ENCODE measurements around the gene ADGRE2. TPM values are rescaled to one million over a fixed set of nuclear protein-coding genes. Genes with fewer than 3 reads are reported as not detected.
A peak's percentile ranks its signal among the peaks of the same experiment; 100 is the strongest.

The ADGRE2 gene
- total and polyA plus RNA-seq, 2 donors (not counting 1 experiment from before 2014, with no cell fraction given): under 0.01 to 0.07 TPM

DNA sequence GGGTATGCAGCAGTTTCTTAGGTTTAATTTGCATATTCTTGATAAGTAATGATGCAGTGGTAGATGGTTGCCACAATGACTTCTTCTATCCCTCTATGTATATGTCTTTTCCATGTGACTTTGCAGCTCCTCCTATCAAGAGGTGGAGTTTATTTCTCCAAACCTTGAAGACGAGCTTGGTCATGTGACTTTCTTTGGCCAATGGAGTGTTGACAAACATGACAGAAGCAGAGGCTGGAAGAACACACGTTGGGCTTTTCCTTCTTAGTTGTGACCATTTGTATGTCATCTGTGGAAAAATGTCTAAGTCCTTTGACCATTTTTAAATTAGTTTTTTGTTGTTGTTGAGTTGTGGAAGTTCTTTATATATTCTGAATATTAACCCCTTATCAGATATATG, 56.2 kb downstream of the ADGRE2 start:
- no peaks in the 10 kb centered on the region for H3K79me2 ChIP-seq (ENCODE audit: control insufficient read depth, insufficient read depth, low read length)
- peaks cover 12% of the 10 kb centered on the region for H3K9me3 ChIP-seq (ENCODE audit: control insufficient read depth, insufficient read depth, low read depth, low read length)
- no peak overlapping the region for H3K27ac ChIP-seq (ENCODE audit: insufficient read depth, low read length)
- no peaks in the 10 kb centered on the region for H4K20me1 ChIP-seq (ENCODE audit: control insufficient read depth, extremely low read depth, insufficient read depth, low read length)
- H3K36me3 ChIP-seq (ENCODE audit: control insufficient read depth, insufficient read depth, low read length): peaks cover 2% of the 10 kb centered on the region
- H2AFZ ChIP-seq (ENCODE audit: low read length): no peak overlapping the region
- no peak overlapping the region for H3K4me2 ChIP-seq (ENCODE audit: extremely low read depth, insufficient read depth, low read length)
- H3K4me3 ChIP-seq (replicated peaks in 1 of 4; ENCODE audit: control extremely low read depth in 1 of 4, insufficient read depth in 1 of 4, low read depth in 3 of 4, low read length in 4 of 4): no peak overlapping the region
- TF ChIP-seq EZH2 (IDR thresholded peaks at IDR 0.05; ENCODE audit: low read length, missing control alignments): no peak
- TF ChIP-seq, protein P1, sequence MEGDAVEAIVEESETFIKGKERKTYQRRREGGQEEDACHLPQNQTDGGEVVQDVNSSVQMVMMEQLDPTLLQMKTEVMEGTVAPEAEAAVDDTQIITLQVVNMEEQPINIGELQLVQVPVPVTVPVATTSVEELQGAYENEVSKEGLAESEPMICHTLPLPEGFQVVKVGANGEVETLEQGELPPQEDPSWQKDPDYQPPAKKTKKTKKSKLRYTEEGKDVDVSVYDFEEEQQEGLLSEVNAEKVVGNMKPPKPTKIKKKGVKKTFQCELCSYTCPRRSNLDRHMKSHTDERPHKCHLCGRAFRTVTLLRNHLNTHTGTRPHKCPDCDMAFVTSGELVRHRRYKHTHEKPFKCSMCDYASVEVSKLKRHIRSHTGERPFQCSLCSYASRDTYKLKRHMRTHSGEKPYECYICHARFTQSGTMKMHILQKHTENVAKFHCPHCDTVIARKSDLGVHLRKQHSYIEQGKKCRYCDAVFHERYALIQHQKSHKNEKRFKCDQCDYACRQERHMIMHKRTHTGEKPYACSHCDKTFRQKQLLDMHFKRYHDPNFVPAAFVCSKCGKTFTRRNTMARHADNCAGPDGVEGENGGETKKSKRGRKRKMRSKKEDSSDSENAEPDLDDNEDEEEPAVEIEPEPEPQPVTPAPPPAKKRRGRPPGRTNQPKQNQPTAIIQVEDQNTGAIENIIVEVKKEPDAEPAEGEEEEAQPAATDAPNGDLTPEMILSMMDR (conservative IDR thresholded peaks at IDR 0.05 in 1 of 2, IDR thresholded peaks at IDR 0.05 in 1 of 2; ENCODE audit: low read depth in 1 of 2, low read length in 2 of 2): no peak
- H3K9ac ChIP-seq (ENCODE audit: insufficient read depth, low read length): no peak overlapping the region
- no peaks in the 10 kb centered on the region for H3K4me1 ChIP-seq (ENCODE audit: control insufficient read depth, extremely low read depth, insufficient read depth, low read length)
- no peak for DNase-seq (ENCODE audit: low read depth in 2 of 2)
- no peaks in the 10 kb centered on the region for H3K27me3 ChIP-seq (ENCODE audit: control insufficient read depth, insufficient read depth, low read length)

DNA sequence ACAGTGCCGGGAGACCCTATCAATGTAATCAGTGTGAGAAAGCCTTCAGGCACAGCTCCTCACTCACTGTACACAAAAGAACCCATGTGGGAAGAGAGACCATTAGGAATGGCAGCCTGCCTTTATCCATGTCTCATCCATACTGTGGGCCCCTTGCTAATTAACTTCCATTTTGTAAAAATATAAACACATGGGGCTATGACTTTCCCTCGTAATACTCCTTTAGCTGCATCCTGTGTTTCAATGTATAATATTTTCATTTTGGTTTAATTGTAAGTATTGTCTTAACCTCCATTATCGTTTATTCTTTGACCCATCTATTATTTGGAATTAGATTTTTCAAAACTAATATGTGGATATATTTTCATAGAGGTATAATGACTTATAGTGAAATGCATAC, 59.2 kb downstream of the ADGRE2 start:
- Histone ChIP-seq H3K27me3 (ENCODE audit: control insufficient read depth, insufficient read depth, low read length) (no peaks in the 10 kb centered on the region), H2AFZ (ENCODE audit: low read length) (no peak overlapping the region), H3K9me3 (ENCODE audit: control insufficient read depth, insufficient read depth, low read depth, low read length) (peaks cover 15% of the 10 kb centered on the region), H3K4me3 (replicated peaks in 1 of 4; ENCODE audit: control extremely low read depth in 1 of 4, insufficient read depth in 1 of 4, low read depth in 3 of 4, low read length in 4 of 4) (no peak overlapping the region), H3K36me3 (ENCODE audit: control insufficient read depth, insufficient read depth, low read length) (peaks cover 12% of the 10 kb centered on the region), H3K9ac (ENCODE audit: insufficient read depth, low read length) (no peak overlapping the region), H3K79me2 (ENCODE audit: control insufficient read depth, insufficient read depth, low read length) (no peaks in the 10 kb centered on the region), H3K4me2 (ENCODE audit: extremely low read depth, insufficient read depth, low read length) (no peak overlapping the region), H3K4me1 (ENCODE audit: control insufficient read depth, extremely low read depth, insufficient read depth, low read length) (no peaks in the 10 kb centered on the region), H4K20me1 (ENCODE audit: control insufficient read depth, extremely low read depth, insufficient read depth, low read length) (no peaks in the 10 kb centered on the region), H3K27ac (ENCODE audit: insufficient read depth, low read length) (no peak overlapping the region)
- DNase-seq (ENCODE audit: low read depth in 2 of 2): no peak
- no peak for TF ChIP-seq EZH2 (IDR thresholded peaks at IDR 0.05; ENCODE audit: low read length, missing control alignments)
- TF ChIP-seq, protein P1 (conservative IDR thresholded peaks at IDR 0.05 in 1 of 2, IDR thresholded peaks at IDR 0.05 in 1 of 2; ENCODE audit: low read depth in 1 of 2, low read length in 2 of 2): no peak

DNA sequence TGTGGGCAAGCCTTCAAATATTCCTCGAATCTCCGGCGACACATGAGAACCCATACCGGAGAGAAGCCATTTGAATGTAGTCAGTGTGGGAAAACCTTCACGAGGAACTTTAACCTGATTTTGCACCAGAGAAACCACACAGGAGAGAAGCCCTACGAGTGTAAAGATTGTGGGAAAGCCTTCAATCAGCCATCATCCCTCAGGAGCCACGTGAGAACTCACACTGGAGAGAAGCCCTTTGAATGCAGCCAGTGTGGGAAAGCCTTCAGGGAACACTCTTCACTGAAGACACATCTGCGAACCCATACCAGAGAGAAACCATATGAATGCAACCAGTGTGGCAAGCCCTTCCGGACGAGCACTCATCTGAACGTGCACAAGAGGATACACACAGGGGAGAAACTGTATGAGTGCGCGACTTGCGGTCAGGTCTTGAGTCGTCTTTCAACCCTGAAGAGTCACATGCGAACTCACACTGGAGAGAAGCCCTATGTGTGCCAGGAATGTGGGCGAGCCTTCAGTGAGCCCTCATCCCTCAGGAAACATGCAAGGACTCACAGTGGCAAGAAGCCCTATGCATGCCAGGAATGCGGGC, 59.7 kb downstream of the ADGRE2 start:
- Histone ChIP-seq H3K79me2 (ENCODE audit: control insufficient read depth, insufficient read depth, low read length) (no peaks in the 10 kb centered on the region), H3K4me1 (ENCODE audit: control insufficient read depth, extremely low read depth, insufficient read depth, low read length) (no peaks in the 10 kb centered on the region), H3K4me3 (replicated peaks in 1 of 4; ENCODE audit: control extremely low read depth in 1 of 4, insufficient read depth in 1 of 4, low read depth in 3 of 4, low read length in 4 of 4) (no peak overlapping the region), H2AFZ (ENCODE audit: low read length) (no peak overlapping the region), H3K36me3 (ENCODE audit: control insufficient read depth, insufficient read depth, low read length) (peaks cover 12% of the 10 kb centered on the region), H3K27me3 (ENCODE audit: control insufficient read depth, insufficient read depth, low read length) (no peaks in the 10 kb centered on the region), H3K9ac (ENCODE audit: insufficient read depth, low read length) (no peak overlapping the region), H3K4me2 (ENCODE audit: extremely low read depth, insufficient read depth, low read length) (no peak overlapping the region), H3K27ac (ENCODE audit: insufficient read depth, low read length) (no peak overlapping the region), H3K9me3 (ENCODE audit: control insufficient read depth, insufficient read depth, low read depth, low read length) (peaks cover 15% of the 10 kb centered on the region), H4K20me1 (ENCODE audit: control insufficient read depth, extremely low read depth, insufficient read depth, low read length) (no peaks in the 10 kb centered on the region)
- peak; percentile 3 to 23 for DNase-seq (ENCODE audit: low read depth in 2 of 2)
- no peak for TF ChIP-seq EZH2 (IDR thresholded peaks at IDR 0.05; ENCODE audit: low read length, missing control alignments)
- TF ChIP-seq, protein P1 (conservative IDR thresholded peaks at IDR 0.05 in 1 of 2, IDR thresholded peaks at IDR 0.05 in 1 of 2; ENCODE audit: low read depth in 1 of 2, low read length in 2 of 2): no peak
